ENCODE results near the gene CYB561. TPM values are rescaled to one million over a fixed set of nuclear protein-coding genes. Genes with fewer than 3 reads are reported as not detected.

Gene CYB561
- total and polyA plus RNA-seq, 2 of the 4 experiments (the other 2 are of a cell fraction), result 2.5 to 3.0 TPM

GRCh38 chr17:63454915-63455314 is 8.8 kb upstream of the CYB561 start:
- no peak overlapping the region; the same call in 1 of the 2 replicates for H3K27ac ChIP-seq (ENCODE audit: insufficient read depth, low read length)
- POLR2A ChIA-PET (ENCODE audit: unreplicated experiment), result no interaction called here

More at GRCh38 chr17:63454915-63455314, 8.8 kb upstream of the CYB561 start:
- Histone ChIP-seq H4K8ac (ENCODE audit: low read depth in 2 of 2, low read length in 2 of 2) (no peak overlapping the region; a peak in 1 of 4 replicates), H3K14ac (replicated peaks; ENCODE audit: low read depth, low read length) (peak overlapping the region; percentile 44; the same call in 1 of the 2 replicates), H3K27me3 (ENCODE audit: control insufficient read depth, insufficient read depth, low read length) (peaks cover 3% of the 10 kb centered on the region; the same call in 1 of the 2 replicates), H3K23ac (ENCODE audit: low read depth, low read length) (peak overlapping the region; percentile 66; the same call in 1 of the 2 replicates), H3K4me1 (ENCODE audit: control insufficient read depth, insufficient read depth, low read length) (peaks cover 4% of the 10 kb centered on the region), H2BK15ac (ENCODE audit: low read depth, low read length) (peak overlapping the region; percentile 43; the same call in 1 of the 3 replicates), H4K20me1 (ENCODE audit: insufficient read depth, low read length) (no peaks in the 10 kb centered on the region), H3K56ac (ENCODE audit: extremely low read depth, insufficient read depth, low read length) (peak overlapping the region; percentile 30; the same call in 1 of the 2 replicates), H3K4ac (ENCODE audit: low read depth, low read length) (peak overlapping the region; percentile 56; the same call in 1 of the 2 replicates), H3K9me1 (ENCODE audit: insufficient read depth, low read length) (peaks cover 13% of the 10 kb centered on the region), H3K9ac (ENCODE audit: low read depth, low read length) (0 out of 2 replicates have a peak overlapping the region, but pooled peaks have one; percentile 48), H2AFZ (replicated peaks; ENCODE audit: low read length, poor library complexity) (peak overlapping the region; percentile 63), H4K91ac (ENCODE audit: insufficient read depth, low read depth, low read length) (no peak overlapping the region), H2BK20ac (ENCODE audit: low read depth, low read length) (0 out of 2 replicates have a peak overlapping the region, but pooled peaks have one; percentile 61), H2AK9ac (replicated peaks; ENCODE audit: low read depth, low read length, poor library complexity) (no peak overlapping the region), H3K4me2 (ENCODE audit: low read depth, low read length) (no peak overlapping the region), H3K18ac (ENCODE audit: low read depth, low read length) (no peak overlapping the region), H3K4me3 (ENCODE audit: insufficient read depth, low read depth, low read length) (no peak overlapping the region), H2BK5ac (ENCODE audit: low read depth, low read length, poor library complexity, severe bottlenecking) (no peak overlapping the region), H3K79me1 (ENCODE audit: low read depth in 1 of 2, low read length in 2 of 2) (no peaks in the 10 kb centered on the region), H3K36me3 (ENCODE audit: control insufficient read depth, insufficient read depth, low read length) (no peaks in the 10 kb centered on the region), H4K5ac (ENCODE audit: low read depth, low read length) (0 out of 2 replicates have a peak overlapping the region, but pooled peaks have one; percentile 12), H2AK5ac (ENCODE audit: low read depth, low read length) (peak overlapping the region; percentile 31; the same call in 1 of the 2 replicates), H2BK120ac (ENCODE audit: low read depth, low read length) (no peak overlapping the region; the same call in 1 of the 2 replicates), H3K9me3 (ENCODE audit: control insufficient read depth, insufficient read depth, low read length) (no peaks in the 10 kb centered on the region)
- ATAC-seq (ENCODE audit: low read depth) (peak; percentile 24), DNase-seq (no peak)
- BruUV-seq (replicated peaks), result no TSS peak
- intact Hi-C loops (cut with micrococcal nuclease), result no loop called here
- 38% methylated on average over 1 of the region's 5 CpGs; no CpG with 5 or more reads in 1 of the 2 experiments for WGBS, 2 experiments (ENCODE audit: extremely low coverage in 2 of 2, insufficient read length in 1 of 2)
- dilution Hi-C loops (cut with HindIII; ENCODE audit: low sequenced_read_pairs, unreplicated experiment), result no loop called here
- CTCF ChIA-PET, result no interaction called here
- in situ Hi-C loops (cut with MboI; ENCODE audit: low sequenced_read_pairs), result no loop called here
- no peak for TF ChIP-seq RAD21 (IDR thresholded peaks at IDR 0.05; ENCODE audit: low read length)
- TF ChIP-seq FOS (IDR thresholded peaks at IDR 0.05; ENCODE audit: low read depth, low read length), result no peak
- TF ChIP-seq CTCF (conservative IDR thresholded peaks at IDR 0.05; ENCODE audit: low read depth, low read length), result no peak
- no peak for TF ChIP-seq RFX5 (IDR thresholded peaks at IDR 0.05; ENCODE audit: low read depth, low read length)
- TF ChIP-seq BHLHE40 (IDR thresholded peaks at IDR 0.05; ENCODE audit: low read depth, low read length), result no peak
- TF ChIP-seq USF2 (IDR thresholded peaks at IDR 0.05; ENCODE audit: low read depth, low read length), result no peak
- no peak for TF ChIP-seq MXI1 (IDR thresholded peaks at IDR 0.05; ENCODE audit: borderline replicate concordance, low read depth, low read length)
- no peak for TF ChIP-seq RCOR1 (IDR thresholded peaks at IDR 0.05; ENCODE audit: insufficient replicate concordance, low read length)
- no peak for TF ChIP-seq NFE2L2 (IDR thresholded peaks at IDR 0.05; ENCODE audit: low read depth, low read length)
- TF ChIP-seq CHD1 (IDR thresholded peaks at IDR 0.05; ENCODE audit: low read depth, low read length), result no peak
- no peak for TF ChIP-seq MAZ (IDR thresholded peaks at IDR 0.05; ENCODE audit: borderline replicate concordance, low read depth, low read length)
- TF ChIP-seq CEBPB (IDR thresholded peaks at IDR 0.05; ENCODE audit: low read depth, low read length), result no peak
- TF ChIP-seq POLR2A (IDR thresholded peaks at IDR 0.05; ENCODE audit: low read depth, low read length), result no peak
- no peak for TF ChIP-seq SMC3 (IDR thresholded peaks at IDR 0.05; ENCODE audit: low read depth, low read length)
- TF ChIP-seq MAFK (IDR thresholded peaks at IDR 0.05; ENCODE audit: low read depth, low read length), result no peak
- TF ChIP-seq ELK1 (IDR thresholded peaks at IDR 0.05; ENCODE audit: borderline replicate concordance, low read depth, low read length), result no peak

Data from IMR-90 (cell line).